Measurements from ENCODE around the gene TSPAN32. TPM values are rescaled to one million over a fixed set of nuclear protein-coding genes. Genes with fewer than 3 reads are reported as not detected.

Gene TSPAN32
- polyA plus RNA-seq, 1 donor (not counting 4 experiments of a cell fraction or from before 2014, with no cell fraction given), result not detected

- H3K9me1 ChIP-seq (ENCODE audit: control insufficient read depth, extremely low read depth, insufficient read depth, low read length), result no peaks in the 10 kb centered on the region
- H3K9ac ChIP-seq (ENCODE audit: control insufficient read depth, extremely low read depth, insufficient read depth, low read length), result no peak overlapping the region
- no peak overlapping the region for H2AFZ ChIP-seq (ENCODE audit: control insufficient read depth, low read length)
- H4K20me1 ChIP-seq (ENCODE audit: control insufficient read depth, extremely low read depth, insufficient read depth, low read length), result no peaks in the 10 kb centered on the region
- peaks cover 9% of the 10 kb centered on the region for H3K4me1 ChIP-seq (ENCODE audit: control insufficient read depth, extremely low read depth, insufficient read depth, low read length)
- no peak overlapping the region for H3K27ac ChIP-seq (ENCODE audit: control insufficient read depth, insufficient read depth, low read length)
- peaks cover 37% of the 10 kb centered on the region for H3K27me3 ChIP-seq (ENCODE audit: control insufficient read depth, extremely low read depth, insufficient read depth, low read length)
- H3K36me3 ChIP-seq (ENCODE audit: control insufficient read depth in 2 of 2, extremely low read depth in 1 of 2, insufficient read depth in 2 of 2, low read length in 2 of 2), result no peaks in the 10 kb centered on the region
- no peak overlapping the region for H3K4me3 ChIP-seq (ENCODE audit: control insufficient read depth in 2 of 3, extremely low read depth in 1 of 3, insufficient read depth in 2 of 3, low read depth in 1 of 3, low read length in 3 of 3)
- H3K79me2 ChIP-seq (ENCODE audit: control insufficient read depth, insufficient read depth, low read length), result no peaks in the 10 kb centered on the region
- no peak for DNase-seq (ENCODE audit: low read depth, low spot score)
- no peak overlapping the region for H3K4me2 ChIP-seq (ENCODE audit: control insufficient read depth, extremely low read depth, insufficient read depth, low read depth, low read length)
- FAIRE-seq, result no peak
- dilution Hi-C loops (cut with MboI; ENCODE audit: extremely low pct_ligation_motif_present, low sequenced_read_pairs), result no loop called here
- H3K9me3 ChIP-seq (ENCODE audit: control insufficient read depth, low read depth, low read length), result no peaks in the 10 kb centered on the region
- TF ChIP-seq EZH2 (IDR thresholded peaks at IDR 0.05; ENCODE audit: low read length) (no peak), CTCF (optimal IDR thresholded peaks at IDR 0.05 in 1 of 3, IDR thresholded peaks at IDR 0.05 in 1 of 3, conservative IDR thresholded peaks at IDR 0.05 in 1 of 3; ENCODE audit: extremely low read depth in 1 of 3, insufficient read depth in 2 of 3, low read length in 3 of 3) (no peak)
Observed at GRCh38 chr11:2261436-2262230, 40.2 kb upstream of the TSPAN32 start.

- Histone ChIP-seq H3K4me2 (ENCODE audit: control insufficient read depth, extremely low read depth, insufficient read depth, low read depth, low read length) (no peak overlapping the region), H3K27me3 (ENCODE audit: control insufficient read depth, extremely low read depth, insufficient read depth, low read length) (peaks cover 37% of the 10 kb centered on the region), H3K9me3 (ENCODE audit: control insufficient read depth, low read depth, low read length) (no peaks in the 10 kb centered on the region), H3K36me3 (ENCODE audit: control insufficient read depth in 2 of 2, extremely low read depth in 1 of 2, insufficient read depth in 2 of 2, low read length in 2 of 2) (no peaks in the 10 kb centered on the region), H4K20me1 (ENCODE audit: control insufficient read depth, extremely low read depth, insufficient read depth, low read length) (no peaks in the 10 kb centered on the region), H3K4me1 (ENCODE audit: control insufficient read depth, extremely low read depth, insufficient read depth, low read length) (peaks cover under 1% of the 10 kb centered on the region), H3K9ac (ENCODE audit: control insufficient read depth, extremely low read depth, insufficient read depth, low read length) (no peak overlapping the region), H3K27ac (ENCODE audit: control insufficient read depth, insufficient read depth, low read length) (no peak overlapping the region), H2AFZ (ENCODE audit: control insufficient read depth, low read length) (no peak overlapping the region), H3K4me3 (ENCODE audit: control insufficient read depth in 2 of 3, extremely low read depth in 1 of 3, insufficient read depth in 2 of 3, low read depth in 1 of 3, low read length in 3 of 3) (no peak overlapping the region), H3K79me2 (ENCODE audit: control insufficient read depth, insufficient read depth, low read length) (no peaks in the 10 kb centered on the region), H3K9me1 (ENCODE audit: control insufficient read depth, extremely low read depth, insufficient read depth, low read length) (no peaks in the 10 kb centered on the region)
- TF ChIP-seq EZH2 (IDR thresholded peaks at IDR 0.05; ENCODE audit: low read length), result no peak
- no peak for TF ChIP-seq CTCF (optimal IDR thresholded peaks at IDR 0.05 in 1 of 3, IDR thresholded peaks at IDR 0.05 in 1 of 3, conservative IDR thresholded peaks at IDR 0.05 in 1 of 3; ENCODE audit: extremely low read depth in 1 of 3, insufficient read depth in 2 of 3, low read length in 3 of 3)
- dilution Hi-C loops (cut with MboI; ENCODE audit: extremely low pct_ligation_motif_present, low sequenced_read_pairs), result no loop called here
- FAIRE-seq, result no peak
- no peak for DNase-seq (ENCODE audit: low read depth, low spot score)
Observed at GRCh38 chr11:2262301-2263070, 39.3 kb upstream of the TSPAN32 start.

All from keratinocyte (primary cell).